HG03469 (cell line): ENCODE data around the gene NID2.

Experiments
- ATAC-seq: cut with Tn5 transposase; IDR thresholded peaks from one replicate; pipeline ENCODE4 v1.9.1; 2021; ENCODE audit warnings: mild to moderate bottlenecking, moderate library complexity, moderate number of reproducible peaks; ENCODE audit not compliant: unreplicated experiment

NID2 gene

GRCh38 chr14:51967521-51967920 is 101.3 kb downstream of the NID2 start:
- ATAC-seq, result no peak

GRCh38 chr14:51963286-51963685 is 105.6 kb downstream of the NID2 start:
- no peak for ATAC-seq

GRCh38 chr14:51962711-51963110 is 106.1 kb downstream of the NID2 start:
- ATAC-seq, result no peak

GRCh38 chr14:51960866-51961265 is 108.0 kb downstream of the NID2 start:
- ATAC-seq, result no peak

GRCh38 chr14:51959928-51960327 is 108.9 kb downstream of the NID2 start:
- no peak for ATAC-seq

GRCh38 chr14:51957950-51958349 is 110.9 kb downstream of the NID2 start:
- no peak for ATAC-seq
